PC-3 (cell line): ENCODE data around the gene PALS2.

Source experiments
- CTCF ChIP-seq: fragments of 300-600 bp; sonication (generic); conservative IDR thresholded peaks from 2 replicates; pipeline ENCODE4 v1.5.1; 2017; ENCODE audit warnings: antibody characterized with exemption, low read depth, mild to moderate bottlenecking, low read length
- EZH2 ChIP-seq: fragments of 300-600 bp; sonication (generic); IDR thresholded peaks from one replicate; pipeline ENCODE4 v1.6.1; 2017; ENCODE audit warnings: antibody characterized with exemption, mild to moderate bottlenecking, low read length; ENCODE audit not compliant: unreplicated experiment
- EZH2phosphoT487 ChIP-seq: fragments of 300-600 bp; sonication (generic); IDR thresholded peaks from 2 replicates; pipeline ENCODE4 v1.6.1; 2018; ENCODE audit warnings: mild to moderate bottlenecking, antibody characterized with exemption, low read length, borderline replicate concordance

GRCh38 chr7:24602860-24603456 is 29.7 kb downstream of the PALS2 start:
- TF ChIP-seq EZH2phosphoT487 (no peak), CTCF (no peak), EZH2 (no peak)
